Activated naive CD4-positive, alpha-beta T cell treated with anti-CD3 and anti-CD28 coated beads, Interleukin-2, amount 50 U/mL, for 16 hours (primary cell): Measurements from ENCODE around the gene TMC1.

Experiments used
- DNase-seq: peaks from one replicate; pipeline ENCODE4 v3.0.0-alpha.2; 2020

TMC1 gene

DNA sequence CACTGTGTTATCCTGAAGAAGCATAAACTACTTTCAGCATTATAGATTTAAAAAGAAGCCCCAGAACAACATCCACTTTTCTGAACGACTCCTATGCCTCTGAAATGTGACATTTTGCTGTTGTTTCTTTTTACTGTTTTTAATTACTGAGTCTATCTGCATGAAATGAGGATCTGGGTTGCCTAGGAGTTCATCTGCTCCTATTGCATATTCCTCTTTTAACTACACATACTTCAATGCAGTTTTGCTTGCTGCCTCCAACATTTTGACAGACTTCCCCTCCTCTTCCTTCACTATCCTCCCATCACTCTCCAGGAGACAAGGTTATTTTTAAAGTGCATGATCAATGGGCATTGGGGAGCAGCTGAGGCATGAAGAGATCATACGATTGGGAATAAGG lies 164.5 kb downstream of the TMC1 start:
- no peak for DNase-seq

DNA sequence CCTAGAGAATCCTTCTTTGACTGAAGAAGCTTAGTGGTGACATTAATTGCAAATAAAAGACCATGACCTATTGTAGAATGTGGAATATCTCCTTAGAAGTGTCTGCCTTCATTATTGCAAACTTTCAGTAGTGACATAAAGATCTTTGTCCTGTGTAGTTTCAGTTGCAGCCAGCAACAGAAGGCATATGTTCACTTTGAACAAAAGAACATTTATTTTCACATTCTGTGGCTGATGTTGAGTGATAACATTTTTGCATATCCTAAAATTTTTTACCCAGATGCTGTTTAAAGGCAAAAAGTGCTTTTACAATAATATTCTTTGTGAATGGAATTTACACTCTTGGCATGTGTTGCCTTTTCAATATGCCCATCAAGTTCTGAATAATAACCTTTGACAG lies 165.9 kb downstream of the TMC1 start:
- no peak for DNase-seq

DNA sequence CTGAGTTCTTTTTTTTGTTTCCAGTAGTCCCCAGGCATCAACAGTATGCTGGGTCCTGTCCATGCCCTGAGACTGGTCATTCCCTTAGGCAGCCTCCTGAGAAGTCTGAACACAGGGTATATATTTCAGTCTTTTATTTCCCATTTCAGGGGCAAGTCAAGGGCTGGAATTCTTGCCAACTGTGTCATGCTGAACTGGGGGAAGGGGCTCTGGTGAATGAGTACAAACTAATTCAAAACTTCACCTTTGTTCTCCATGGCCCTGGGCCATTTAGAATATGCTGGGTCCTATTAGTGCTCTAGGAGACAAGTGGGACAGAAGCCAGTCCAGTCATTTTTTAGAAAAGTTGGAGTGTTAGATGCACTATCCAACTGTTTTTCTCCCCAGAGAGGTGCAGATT lies 170.3 kb downstream of the TMC1 start:
- DNase-seq: no peak

GRCh38 chr9:72695365-72695764 lies 174.0 kb downstream of the TMC1 start:
- no peak for DNase-seq

- no peak for DNase-seq
These were observed 175.1 kb downstream of the TMC1 start for GRCh38 chr9:72696511-72696910.

GRCh38 chr9:72701510-72701909 lies 180.1 kb downstream of the TMC1 start:
- DNase-seq: no peak

GRCh38 chr9:72703574-72703973 lies 182.2 kb downstream of the TMC1 start:
- DNase-seq: no peak

DNA sequence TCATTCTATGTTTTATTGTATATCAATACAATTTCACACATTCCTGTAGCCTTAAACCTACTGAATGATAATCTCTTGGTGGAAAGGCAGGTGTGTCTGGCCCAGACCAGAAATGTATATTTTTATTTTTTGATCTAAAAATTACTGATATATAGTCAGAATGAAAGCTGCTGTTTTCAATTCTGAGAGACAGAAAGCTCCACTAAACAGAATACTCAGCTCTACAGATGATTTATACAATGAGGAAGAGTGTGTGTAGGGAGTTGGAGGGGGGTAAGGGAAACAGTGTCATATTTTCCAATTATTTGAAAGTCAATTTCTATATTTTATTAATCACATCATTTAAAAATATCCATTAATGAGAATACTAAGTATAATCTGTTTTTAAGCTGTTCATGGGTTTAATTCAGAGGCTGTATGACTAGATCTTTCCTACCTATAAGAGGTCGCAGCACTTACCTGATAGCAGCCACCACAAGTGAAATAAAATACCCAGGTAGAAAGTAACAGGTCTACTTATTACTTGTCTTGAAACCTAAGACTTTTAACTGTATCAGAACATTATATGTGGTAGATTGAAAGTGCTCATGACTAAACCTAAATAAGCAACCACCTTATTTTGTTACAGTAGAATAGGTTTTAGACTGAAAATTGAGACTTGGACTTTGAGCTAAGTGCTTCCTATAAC lies 183.4 kb downstream of the TMC1 start:
- no peak for DNase-seq

- no peak for DNase-seq
These were observed 197.1 kb downstream of the TMC1 start for GRCh38 chr9:72718503-72718902.

- DNase-seq: no peak
These were observed 199.7 kb downstream of the TMC1 start for GRCh38 chr9:72721067-72721466.

- DNase-seq: no peak
These were observed 205.5 kb downstream of the TMC1 start for GRCh38 chr9:72726947-72727346.

GRCh38 chr9:72728031-72728770 lies 206.8 kb downstream of the TMC1 start:
- no peak for DNase-seq

- DNase-seq: no peak
These were observed 212.5 kb downstream of the TMC1 start for GRCh38 chr9:72733895-72734294.

DNA sequence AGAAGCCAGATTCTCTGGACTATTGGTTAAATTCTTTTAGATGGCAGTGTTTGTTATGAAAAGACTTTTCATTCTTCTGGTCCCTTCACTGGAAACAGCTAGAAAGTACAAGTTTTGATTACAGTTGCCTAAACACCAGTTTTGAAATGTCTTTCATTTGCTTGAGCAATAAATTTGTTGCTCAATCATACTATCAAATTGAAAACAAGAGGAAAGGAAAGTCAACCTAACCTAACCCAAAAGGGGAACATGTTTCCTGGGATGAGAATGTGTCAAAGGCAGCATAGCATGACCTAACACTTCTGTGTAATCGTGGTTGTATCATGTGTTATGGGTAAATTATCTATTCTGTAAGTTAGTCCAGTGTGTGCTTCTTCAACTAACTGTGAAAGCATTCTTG lies 213.2 kb downstream of the TMC1 start:
- no peak for DNase-seq

DNA sequence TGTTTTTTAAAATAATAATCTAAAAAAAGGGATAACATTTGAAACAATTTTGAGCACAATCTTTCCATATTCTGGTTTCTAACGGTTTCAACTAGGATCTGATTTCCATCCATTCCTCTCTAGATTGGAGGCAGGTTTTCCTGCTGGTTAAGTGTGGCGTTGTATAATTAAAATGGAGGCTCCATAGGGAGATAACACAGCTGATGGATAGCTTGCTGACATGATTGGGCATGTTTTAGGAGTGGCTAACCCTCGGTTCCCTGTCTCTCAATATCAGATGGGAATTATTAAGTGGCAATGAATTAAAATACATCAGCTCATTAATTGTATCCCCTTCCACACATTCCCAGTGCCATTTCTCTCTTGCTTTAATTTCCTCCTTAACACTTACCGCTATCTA lies 222.4 kb downstream of the TMC1 start:
- no peak for DNase-seq

DNA sequence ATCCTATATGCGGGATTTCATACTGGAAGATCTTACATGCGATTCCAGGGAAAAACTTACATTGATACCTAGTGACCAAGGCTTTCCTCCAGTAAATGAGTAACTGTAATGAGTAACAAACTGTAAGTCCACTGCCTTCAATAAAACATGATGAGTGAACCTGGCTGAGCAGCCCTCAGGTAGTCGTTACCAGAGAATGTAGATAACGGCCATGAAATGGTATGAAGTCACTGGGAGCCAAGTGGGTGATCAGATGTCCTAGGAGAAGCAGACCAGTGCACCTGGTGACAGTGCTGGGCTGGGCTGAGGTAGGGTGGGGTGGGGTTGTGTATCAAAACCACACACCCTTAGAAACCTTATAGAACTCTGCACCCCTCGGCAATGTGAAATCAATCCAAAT lies 227.9 kb downstream of the TMC1 start:
- no peak for DNase-seq

DNA sequence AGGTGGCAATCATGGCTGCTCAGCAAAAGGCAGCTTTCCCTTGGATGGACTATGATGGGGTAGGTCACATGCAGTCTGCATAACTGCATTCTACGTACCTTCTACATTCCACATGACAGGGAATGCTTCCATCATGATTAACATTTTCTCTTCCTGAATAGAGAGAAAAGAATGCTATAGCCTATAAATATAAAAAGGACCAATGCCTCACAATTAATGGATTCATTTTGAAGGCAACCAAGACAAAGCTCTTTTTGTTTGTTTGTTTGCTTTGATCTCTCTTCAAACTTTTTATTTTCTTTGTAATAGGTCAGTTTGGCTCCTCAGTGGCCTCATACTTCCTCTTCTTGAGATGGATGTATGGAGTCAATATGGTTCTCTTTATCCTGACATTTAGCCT lies 230.1 kb downstream of the TMC1 start:
- no peak for DNase-seq

GRCh38 chr9:72753266-72753893 lies 232.0 kb downstream of the TMC1 start:
- DNase-seq: no peak

- DNase-seq: no peak
These were observed 234.4 kb downstream of the TMC1 start for GRCh38 chr9:72755836-72756235.

DNA sequence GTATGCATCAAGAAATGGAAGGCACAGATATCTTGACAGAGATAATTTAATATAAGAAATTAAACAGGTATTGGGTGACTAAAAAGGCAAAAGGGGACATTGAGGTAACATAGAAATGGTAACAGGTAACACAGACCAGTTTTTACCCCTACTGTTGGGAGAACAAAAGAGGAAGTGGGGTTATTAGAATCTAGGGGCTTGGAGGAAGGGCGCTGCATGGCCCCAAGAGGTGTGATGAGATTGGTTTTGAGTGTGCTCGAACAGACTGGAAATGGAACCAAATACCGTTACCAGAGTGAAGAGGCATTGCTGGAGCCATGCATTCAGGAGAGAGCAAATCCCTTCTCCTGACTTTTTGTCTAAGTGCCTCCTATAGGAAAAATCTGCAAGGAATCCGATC lies 237.5 kb downstream of the TMC1 start:
- no peak for DNase-seq

- DNase-seq: no peak
These were observed 241.6 kb downstream of the TMC1 start for GRCh38 chr9:72763022-72763421.

- no peak for DNase-seq
These were observed 248.1 kb downstream of the TMC1 start for GRCh38 chr9:72769546-72769945.

DNA sequence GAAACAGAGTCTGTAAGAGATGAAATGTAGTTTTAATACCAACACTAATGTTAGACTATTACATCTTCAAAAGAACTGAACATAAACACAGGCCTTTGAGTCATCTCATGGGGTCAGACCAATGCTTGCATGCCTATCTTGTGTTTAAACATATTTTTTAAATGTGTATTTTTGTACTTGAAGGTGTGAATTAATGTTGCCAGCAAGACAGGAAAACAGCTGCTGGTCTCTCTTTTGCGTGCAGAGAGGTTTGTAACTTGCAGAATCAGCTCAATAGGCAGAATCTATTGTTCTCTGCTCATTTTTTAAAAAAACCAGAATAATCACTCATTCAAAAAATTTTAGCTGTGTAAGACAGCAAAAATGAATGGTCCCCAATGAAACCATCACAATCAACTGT lies 251.3 kb downstream of the TMC1 start:
- DNase-seq: no peak

DNA sequence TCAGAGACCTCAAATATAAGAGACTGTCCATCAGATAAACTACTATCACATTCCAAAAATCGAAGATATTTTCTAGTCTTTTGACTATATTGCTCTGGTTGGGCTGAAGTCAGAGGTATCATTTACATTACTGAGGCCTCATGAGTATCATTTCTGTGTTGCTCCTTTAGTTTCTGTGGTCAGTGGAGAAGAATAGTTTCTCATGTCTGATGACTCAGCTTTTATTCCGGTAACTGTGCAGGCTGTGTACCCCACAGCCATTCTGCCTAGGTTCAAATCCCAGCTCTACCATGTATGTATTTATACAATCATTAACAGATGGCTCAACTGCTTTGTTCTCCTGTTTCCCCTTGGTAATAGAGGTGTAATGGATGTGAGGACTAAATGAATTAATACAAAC lies 252.2 kb downstream of the TMC1 start:
- DNase-seq: no peak
